GM12872 (cell line): ENCODE results near the gene MDC1.

Experiments
- CTCF ChIP-seq: IDR thresholded peaks from 3 replicates; pipeline ENCODE4 v1.5.1; 2011; ENCODE audit warnings: low read depth, mild to moderate bottlenecking, low read length, moderate library complexity; ENCODE audit not compliant: insufficient read depth

MDC1 gene

GRCh38 chr6:30717129-30717844 lies at the start of gene MDC1:
Gene MDC1, minus strand, starts transcription at chr6:30717281. Its CDS starts 2,106 bp downstream, at chr6:30715175.
- TF ChIP-seq CTCF, result 0 out of 3 replicates have a peak, but pooled peaks have one; percentile 43

GRCh38 chr6:30766461-30767157 lies 49.5 kb upstream of the MDC1 start:
- no peak for TF ChIP-seq CTCF

- TF ChIP-seq CTCF, result no peak
Measured at GRCh38 chr6:30763618-30764489, 46.8 kb upstream of the MDC1 start.

- no peak for TF ChIP-seq CTCF
Measured at GRCh38 chr6:30763155-30763617, 46.1 kb upstream of the MDC1 start.

GRCh38 chr6:30761791-30762429 lies 44.8 kb upstream of the MDC1 start:
- no peak for TF ChIP-seq CTCF

GRCh38 chr6:30760549-30760948 lies 43.5 kb upstream of the MDC1 start:
- no peak for TF ChIP-seq CTCF
